GM18505 (cell line): ENCODE measurements around the gene PROCA1.
"Not testable (repeated sequence)": the region's sequence is repeated elsewhere in the genome, so short reads cannot be mapped to it uniquely, and the experiment has no call there.

Experiments used
- ATAC-seq: cut with Tn5 transposase; IDR thresholded peaks from one replicate; pipeline ENCODE4 v1.9.1; 2021; ENCODE audit not compliant: unreplicated experiment
- POLR2A ChIP-seq: IDR thresholded peaks from 4 replicates; pipeline ENCODE4 v1.6.1; 2011; ENCODE audit warnings: borderline replicate concordance; ENCODE audit not compliant: insufficient read depth, insufficient read length; ENCODE audit errors: extremely low read depth

Gene PROCA1

GRCh38 chr17:28675980-28676379, 35.7 kb downstream of the PROCA1 start:
- ATAC-seq, result no peak
- no peak for TF ChIP-seq POLR2A

DNA sequence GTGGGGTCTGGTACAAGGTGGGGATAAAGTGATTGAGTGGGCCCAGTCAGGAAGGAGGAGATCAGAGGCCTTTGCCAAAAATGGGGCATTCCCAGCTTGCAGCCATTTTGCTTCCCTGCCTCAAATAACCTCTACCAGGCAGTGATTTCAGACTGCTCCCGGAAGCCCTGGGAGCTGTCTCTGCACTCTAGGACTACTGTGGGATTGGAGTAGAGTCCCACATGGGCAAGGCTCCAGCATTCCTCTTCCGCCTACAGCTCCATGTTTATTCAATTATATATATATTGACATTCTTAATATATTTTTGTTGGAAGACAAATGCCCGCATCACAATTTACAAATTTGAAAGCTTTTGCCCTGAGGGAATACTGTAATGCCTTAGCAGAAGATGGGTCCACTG, 36.2 kb downstream of the PROCA1 start:
- ATAC-seq, result no peak
- no peak for TF ChIP-seq POLR2A

GRCh38 chr17:28669918-28670317, 41.8 kb downstream of the PROCA1 start:
- TF ChIP-seq POLR2A, result no peak
- no peak for ATAC-seq

DNA sequence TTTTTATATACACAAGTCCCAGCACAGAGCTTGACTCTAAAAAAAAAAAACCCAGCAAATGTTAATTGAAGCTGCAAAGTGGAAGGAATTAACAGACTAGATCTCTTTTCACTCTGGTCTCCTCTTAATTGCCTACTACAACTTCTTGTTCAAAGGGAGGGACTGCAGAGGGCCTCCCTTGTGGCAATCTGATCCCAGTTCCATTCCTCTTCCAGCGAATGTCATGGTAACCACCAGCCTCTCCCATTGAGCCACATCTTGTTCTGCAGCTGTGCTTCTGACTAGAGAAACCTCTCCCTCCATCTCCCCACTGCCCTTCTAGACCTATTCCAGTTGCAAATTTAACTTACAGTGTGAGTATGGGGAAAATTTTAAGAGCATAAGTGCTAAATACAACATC, 43.8 kb downstream of the PROCA1 start:
- no peak for TF ChIP-seq POLR2A
- no peak for ATAC-seq

- ATAC-seq, result no peak
- no peak for TF ChIP-seq POLR2A
These were observed 45.7 kb downstream of the PROCA1 start for GRCh38 chr17:28665994-28666393.

GRCh38 chr17:28663723-28664122, 48.0 kb downstream of the PROCA1 start:
- ATAC-seq, result no peak
- TF ChIP-seq POLR2A, result no peak

DNA sequence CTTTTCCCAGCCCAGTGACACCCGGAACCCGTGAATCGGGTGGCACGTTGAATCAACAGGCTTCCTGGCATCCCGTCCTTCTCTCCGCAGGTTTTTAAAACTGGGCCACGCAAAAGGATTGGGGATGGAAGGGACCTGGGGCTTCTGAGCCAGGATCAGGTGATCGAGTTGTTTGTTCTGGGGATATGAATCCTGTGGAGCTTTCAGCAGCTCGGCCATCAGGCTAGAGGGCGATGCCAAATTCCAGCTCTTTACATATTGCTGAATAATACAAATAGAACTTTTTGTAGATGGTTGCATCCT, 49.2 kb downstream of the PROCA1 start:
- no peak for ATAC-seq
- no peak for TF ChIP-seq POLR2A

DNA sequence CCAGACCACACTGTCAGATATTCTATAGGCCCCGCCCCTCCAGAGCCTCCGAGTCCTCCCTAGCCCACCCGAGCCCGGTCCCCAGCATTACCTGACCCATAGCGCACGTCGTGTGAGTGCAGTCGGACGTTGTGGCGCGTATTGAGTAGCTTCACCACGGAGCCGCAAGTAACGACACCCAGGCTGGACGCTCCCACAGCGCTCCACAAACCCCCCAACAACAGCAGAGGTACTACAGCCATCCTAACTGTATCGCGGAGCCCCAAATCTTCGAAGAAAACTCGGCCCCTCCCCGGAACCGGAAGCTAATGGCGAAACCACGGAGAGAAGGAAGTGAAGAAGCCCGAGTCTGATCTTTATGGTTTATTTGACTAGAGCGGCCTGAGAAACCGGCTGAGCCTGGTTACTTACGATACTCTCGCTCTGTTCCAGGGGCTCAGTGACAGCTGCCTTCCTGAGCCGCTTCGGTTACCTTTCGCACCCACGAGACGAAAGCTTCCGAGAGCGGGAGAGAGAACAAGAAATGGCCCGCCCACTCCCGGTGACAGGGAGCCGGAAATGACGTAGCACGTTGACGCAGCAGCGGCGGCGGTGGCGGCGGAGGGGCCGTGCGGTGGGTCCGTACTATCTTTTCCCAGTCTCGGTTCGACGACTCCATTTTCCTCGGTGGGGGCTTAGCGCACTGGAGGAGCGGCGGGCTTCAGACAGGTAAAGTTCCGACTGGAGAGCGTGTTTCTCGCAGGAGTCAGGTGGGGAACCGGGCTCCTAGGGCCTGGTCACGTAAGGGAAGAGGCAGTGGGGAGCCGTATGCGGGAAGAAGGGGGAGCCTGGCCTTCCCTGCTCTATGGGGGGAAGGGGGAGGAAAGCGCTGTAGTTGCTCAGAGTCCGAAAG, 49.8 kb downstream of the PROCA1 start, which contains the start of the genes SDF2 and SUPT6H:
SDF2 (minus strand) TSS at position 272 of the 892 bp plus-strand sequence; CDS start at position 242, 30 bp downstream.
SUPT6H (plus strand) TSS at position 571 of the 892 bp plus-strand sequence. CDS start 11,197 bp downstream, outside the sequence.
- TF ChIP-seq POLR2A, result peak; percentile 90
- ATAC-seq, result peak; percentile 81

- ATAC-seq, result not testable (repeated sequence)
These were observed 52.2 kb downstream of the PROCA1 start for GRCh38 chr17:28659497-28659881.

DNA sequence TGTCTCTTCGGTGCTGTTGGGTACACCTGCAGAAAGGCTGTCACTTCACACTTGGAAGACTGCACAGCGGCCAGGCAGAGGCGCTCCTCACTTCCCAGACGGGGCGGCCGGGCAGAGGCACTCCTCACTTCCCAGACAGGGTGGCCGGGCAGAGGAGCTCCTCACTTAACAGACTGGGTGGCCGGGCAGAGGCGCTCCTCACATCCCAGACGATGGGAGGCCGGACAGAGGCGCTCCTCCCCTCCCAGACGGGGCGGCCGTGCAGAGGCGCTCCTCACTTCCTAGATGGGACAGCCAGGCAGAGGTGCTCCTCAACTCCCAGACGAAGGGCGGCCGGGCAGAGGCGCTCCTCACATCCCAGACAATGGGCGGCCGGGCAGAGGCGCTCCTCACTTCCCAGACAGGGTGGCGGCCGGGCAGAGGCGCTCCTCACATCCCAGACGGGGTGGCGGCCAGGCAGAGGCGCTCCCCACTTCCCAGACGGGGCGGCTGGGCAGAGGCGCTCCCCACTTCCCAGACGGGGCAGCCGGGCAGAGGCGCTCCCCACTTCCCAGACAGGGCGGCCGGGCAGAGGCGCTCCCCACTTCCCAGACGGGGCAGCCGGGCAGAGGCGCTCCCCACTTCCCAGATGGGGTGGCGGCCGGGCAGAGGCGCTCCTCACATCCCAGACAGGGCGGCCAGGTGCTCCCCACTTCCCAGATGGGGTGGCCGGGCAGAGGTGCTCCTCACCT, 52.8 kb downstream of the PROCA1 start:
- ATAC-seq, result not testable (repeated sequence)

GRCh38 chr17:28658342-28658741, 53.3 kb downstream of the PROCA1 start:
- ATAC-seq, result not testable (repeated sequence)

DNA sequence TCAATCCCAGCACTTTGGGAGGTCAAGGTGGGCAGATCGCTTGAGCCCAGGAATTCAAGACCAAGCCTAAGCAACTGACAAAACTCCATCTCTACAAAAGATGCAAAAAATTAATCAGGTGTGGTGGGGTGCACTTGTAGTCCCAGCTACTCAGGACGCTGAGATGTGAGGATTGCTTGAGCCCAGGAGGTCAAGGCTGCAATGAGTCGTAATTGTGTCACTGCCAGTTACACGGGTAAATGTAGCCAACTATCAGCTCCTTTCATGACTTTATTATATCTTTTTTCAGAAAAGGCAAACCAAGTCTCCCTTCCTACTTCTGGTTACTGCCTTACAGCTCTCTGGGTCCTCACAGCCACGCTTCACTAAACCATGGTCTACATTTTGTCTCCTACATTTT, 53.9 kb downstream of the PROCA1 start:
- no peak for ATAC-seq
- no peak for TF ChIP-seq POLR2A

DNA sequence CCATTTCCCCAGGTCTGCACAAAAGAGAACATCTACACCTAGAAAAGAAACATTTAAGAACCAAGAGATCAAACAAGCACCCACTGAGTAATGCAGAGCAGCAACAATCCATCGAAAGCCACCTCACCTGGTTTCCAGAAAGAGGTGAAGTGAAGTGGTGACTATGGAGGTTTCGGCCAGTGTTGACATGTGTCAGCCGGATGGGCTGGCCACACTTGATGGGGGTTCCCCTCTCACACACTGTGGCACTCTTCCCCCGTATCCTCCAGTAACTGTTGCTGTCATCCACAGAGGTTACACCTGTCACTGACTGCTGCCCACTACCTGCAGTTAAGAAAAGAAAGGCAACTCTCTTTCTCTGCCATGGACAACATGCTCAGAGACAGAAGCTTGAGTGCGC, 56.5 kb downstream of the PROCA1 start:
- TF ChIP-seq POLR2A, result no peak
- ATAC-seq, result no peak
